ENCODE results near the gene RSPH1. TPM values are rescaled to one million over a fixed set of nuclear protein-coding genes. Genes with fewer than 3 reads are reported as not detected.

RSPH1 gene
- total RNA-seq, result 1 to 10 TPM in 2 of 4 donors, under 1 TPM in 1, not detected in 1; 0.99 to 1.9 (median 1.9) TPM

GRCh38 chr21:42496120-42496838 is at the start of gene RSPH1:
TSS of gene RSPH1 (minus strand) at chr21:42496224. CDS start at chr21:42496186, 38 bp downstream.
- H3K27ac ChIP-seq, result peak within 1 kb of the TSS; percentile 48 to 93 (median 90)
- H3K36me3 ChIP-seq, result no peaks in the 10 kb centered on the region
- no peaks in the 10 kb centered on the region for H3K9me3 ChIP-seq
- ATAC-seq, result peak; percentile 99
- H3K4me3 ChIP-seq, result peak within 1 kb of the TSS; percentile 39 to 68
- WGBS, 2 donors (ENCODE audit: low coverage in 1 of 2), result no CpG with 5 or more reads among the region's 58 CpGs
- peaks cover 0 to 16% (median 0%) of the 10 kb centered on the region in 3 donors for H3K4me1 ChIP-seq
- TF ChIP-seq POLR2AphosphoS5 (IDR thresholded peaks at IDR 0.05), result peak; percentile 78
- no peak for TF ChIP-seq EP300 (IDR thresholded peaks at IDR 0.05)
- TF ChIP-seq, protein P1, sequence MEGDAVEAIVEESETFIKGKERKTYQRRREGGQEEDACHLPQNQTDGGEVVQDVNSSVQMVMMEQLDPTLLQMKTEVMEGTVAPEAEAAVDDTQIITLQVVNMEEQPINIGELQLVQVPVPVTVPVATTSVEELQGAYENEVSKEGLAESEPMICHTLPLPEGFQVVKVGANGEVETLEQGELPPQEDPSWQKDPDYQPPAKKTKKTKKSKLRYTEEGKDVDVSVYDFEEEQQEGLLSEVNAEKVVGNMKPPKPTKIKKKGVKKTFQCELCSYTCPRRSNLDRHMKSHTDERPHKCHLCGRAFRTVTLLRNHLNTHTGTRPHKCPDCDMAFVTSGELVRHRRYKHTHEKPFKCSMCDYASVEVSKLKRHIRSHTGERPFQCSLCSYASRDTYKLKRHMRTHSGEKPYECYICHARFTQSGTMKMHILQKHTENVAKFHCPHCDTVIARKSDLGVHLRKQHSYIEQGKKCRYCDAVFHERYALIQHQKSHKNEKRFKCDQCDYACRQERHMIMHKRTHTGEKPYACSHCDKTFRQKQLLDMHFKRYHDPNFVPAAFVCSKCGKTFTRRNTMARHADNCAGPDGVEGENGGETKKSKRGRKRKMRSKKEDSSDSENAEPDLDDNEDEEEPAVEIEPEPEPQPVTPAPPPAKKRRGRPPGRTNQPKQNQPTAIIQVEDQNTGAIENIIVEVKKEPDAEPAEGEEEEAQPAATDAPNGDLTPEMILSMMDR (IDR thresholded peaks at IDR 0.05), result peak in 1 of 4 experiments; percentile 9
- TF ChIP-seq POLR2A (IDR thresholded peaks at IDR 0.05), result peak; percentile 59 to 72
- no peaks in the 10 kb centered on the region for H3K27me3 ChIP-seq

- H3K9me3 ChIP-seq, result no peaks in the 10 kb centered on the region
- TF ChIP-seq, protein P1 (IDR thresholded peaks at IDR 0.05), result no peak
- no peak for TF ChIP-seq POLR2AphosphoS5 (IDR thresholded peaks at IDR 0.05)
- TF ChIP-seq EP300 (IDR thresholded peaks at IDR 0.05), result no peak
- no peak for TF ChIP-seq POLR2A (IDR thresholded peaks at IDR 0.05)
- WGBS, 2 donors (ENCODE audit: low coverage in 1 of 2), result no CpG with 5 or more reads among the region's 8 CpGs
- H3K4me3 ChIP-seq, result no peak overlapping the region
- no peaks in the 10 kb centered on the region for H3K27me3 ChIP-seq
- peaks cover 0 to 87% of the 10 kb centered on the region in 2 donors for H3K36me3 ChIP-seq
- no peaks in the 10 kb centered on the region for H3K4me1 ChIP-seq
- no peak overlapping the region for H3K27ac ChIP-seq
- no peak for ATAC-seq
Measured at GRCh38 chr21:42545745-42546144, 49.7 kb upstream of the RSPH1 start.

DNA sequence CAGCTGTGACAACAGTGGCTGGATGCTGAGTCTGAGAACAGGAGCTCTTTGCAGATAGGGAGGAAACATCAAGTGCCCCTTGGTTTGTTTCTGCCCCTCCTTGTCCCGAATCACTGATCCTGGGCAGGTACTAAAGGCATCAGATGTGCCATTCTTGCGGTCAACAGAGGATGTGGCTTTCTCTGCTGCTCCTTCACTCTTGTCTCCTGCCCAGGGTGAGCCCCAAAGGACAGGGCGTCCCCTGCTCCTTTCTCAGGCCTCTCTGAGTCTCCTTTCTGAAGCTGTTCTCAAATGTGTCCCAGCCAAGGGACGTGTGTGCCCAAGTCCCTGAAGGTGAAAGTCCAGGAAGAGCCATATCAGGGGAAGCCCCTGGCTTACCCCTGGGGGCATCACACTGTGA is 49.3 kb upstream of the RSPH1 start:
- Histone ChIP-seq H3K9me3 (no peaks in the 10 kb centered on the region), H3K36me3 (peaks cover 0 to 88% of the 10 kb centered on the region in 2 donors), H3K27me3 (no peaks in the 10 kb centered on the region), H3K27ac (no peak overlapping the region), H3K4me1 (no peaks in the 10 kb centered on the region), H3K4me3 (no peak overlapping the region)
- 38% methylated on average over 1 of the region's 4 CpGs; no CpG with 5 or more reads in 1 of the 2 donors for WGBS, 2 donors (ENCODE audit: low coverage in 1 of 2)
- ATAC-seq, result no peak
- TF ChIP-seq EP300 (IDR thresholded peaks at IDR 0.05), result no peak
- TF ChIP-seq, protein P1 (IDR thresholded peaks at IDR 0.05), result no peak
- TF ChIP-seq POLR2A (IDR thresholded peaks at IDR 0.05), result no peak
- TF ChIP-seq POLR2AphosphoS5 (IDR thresholded peaks at IDR 0.05), result no peak

- TF ChIP-seq EP300 (IDR thresholded peaks at IDR 0.05), result no peak
- TF ChIP-seq, protein P1 (IDR thresholded peaks at IDR 0.05), result no peak
- TF ChIP-seq POLR2AphosphoS5 (IDR thresholded peaks at IDR 0.05), result no peak
- TF ChIP-seq POLR2A (IDR thresholded peaks at IDR 0.05), result no peak
- Histone ChIP-seq H3K36me3 (peaks cover 0 to 94% of the 10 kb centered on the region in 2 donors), H3K4me1 (no peaks in the 10 kb centered on the region), H3K27me3 (no peaks in the 10 kb centered on the region), H3K9me3 (no peaks in the 10 kb centered on the region), H3K27ac (no peak overlapping the region), H3K4me3 (no peak overlapping the region)
- WGBS, 2 donors (ENCODE audit: low coverage in 1 of 2), result 60 to 89% methylated on average over 2 to 6 of the region's 8 CpGs
- ATAC-seq, result no peak
Measured at GRCh38 chr21:42544544-42544943, 48.5 kb upstream of the RSPH1 start.

All from gastroesophageal sphincter (tissue), 4 donors.